ENCODE data around the gene PRSS56.
A peak's percentile ranks its signal among the peaks of the same experiment; 100 is the strongest.
"Not testable (repeated sequence)": the region's sequence is repeated elsewhere in the genome, so short reads cannot be mapped to it uniquely, and the experiment has no call there.

Gene PRSS56

GRCh38 chr2:232542715-232543467, 22.7 kb downstream of the PRSS56 start:
- no peak for DNase-seq

- DNase-seq = no peak
Measured at GRCh38 chr2:232543491-232543890, 23.3 kb downstream of the PRSS56 start.

- DNase-seq = no peak
Measured at GRCh38 chr2:232543928-232544631, 23.9 kb downstream of the PRSS56 start.

- DNase-seq = no peak
Measured at GRCh38 chr2:232544674-232545073, 24.5 kb downstream of the PRSS56 start.

- no peak for DNase-seq
Measured at GRCh38 chr2:232545511-232546375, 25.6 kb downstream of the PRSS56 start.

GRCh38 chr2:232547991-232548390, 27.8 kb downstream of the PRSS56 start:
- no peak for DNase-seq

- no peak for DNase-seq
Measured at GRCh38 chr2:232549655-232550353, 29.6 kb downstream of the PRSS56 start.

- peak; percentile 78 for DNase-seq
Measured at GRCh38 chr2:232550354-232551249, 30.4 kb downstream of the PRSS56 start, which contains the start of the genes EIF4E2 and TIGD1. EIF4E2 (plus strand) TSS chr2:232550689; CDS start chr2:232550725, 36 bp downstream. TIGD1 (minus strand) TSS chr2:232550557; CDS start chr2:232549882, 675 bp downstream.

GRCh38 chr2:232551250-232551638, 31.1 kb downstream of the PRSS56 start:
- DNase-seq = no peak

GRCh38 chr2:232551776-232552175, 31.6 kb downstream of the PRSS56 start:
- no peak for DNase-seq

GRCh38 chr2:232556426-232556825, 36.2 kb downstream of the PRSS56 start:
- DNase-seq = no peak

GRCh38 chr2:232562515-232563151, 42.4 kb downstream of the PRSS56 start:
- no peak for DNase-seq

- DNase-seq = no peak
Measured at GRCh38 chr2:232563580-232563979, 43.4 kb downstream of the PRSS56 start.

- no peak for DNase-seq
Measured at GRCh38 chr2:232567721-232568120, 47.5 kb downstream of the PRSS56 start.

GRCh38 chr2:232568161-232568560, 48.0 kb downstream of the PRSS56 start:
- DNase-seq = no peak

- DNase-seq = no peak
Measured at GRCh38 chr2:232569541-232569940, 49.4 kb downstream of the PRSS56 start.

- not testable (repeated sequence) for DNase-seq
Measured at GRCh38 chr2:232570481-232570880, 50.3 kb downstream of the PRSS56 start.

- no peak for DNase-seq
Measured at GRCh38 chr2:232571026-232571474, 50.9 kb downstream of the PRSS56 start.

GRCh38 chr2:232573042-232573441, 52.9 kb downstream of the PRSS56 start:
- no peak for DNase-seq

- DNase-seq = no peak
Measured at GRCh38 chr2:232573771-232574435, 53.7 kb downstream of the PRSS56 start.
